Spleen (tissue), 7 donors: Measurements from ENCODE around the gene RNGTT.

ENCODE experiments used
- POLR2A ChIP-seq, 3 donors: fragments of 450-650 bp; IDR thresholded peaks; one replicate each; pipeline ENCODE4 v1.5.1; 2017; ENCODE audit warnings: antibody characterized with exemption in 3 of 3, mild to moderate bottlenecking in 1 of 3
- TF ChIP-seq, protein P1 (sequence below), 11 experiments: fragments of 200-600 bp in 7 of 11; fragments of 450-650 bp in 4 of 11; sonication (generic) in 4 of 11; IDR thresholded peaks in 8 of 11; conservative IDR thresholded peaks in 3 of 11; 1 replicate in 7 of 11; 2 replicates in 4 of 11; pipeline versions ENCODE4 v1.4.0 to v1.8.0; 2016 to 2021; ENCODE audit warnings: antibody characterized with exemption in 11 of 11, inconsistent platforms in 4 of 11, mild to moderate bottlenecking in 1 of 11
- donor health status: DM: no; HTN: no; CAD: no; lungs with moderate emphysema.
- donor health status: DM: no; HTN: no; CAD: no.
- donor health status: DM: no; HTN: no; CAD: no.

DNA sequence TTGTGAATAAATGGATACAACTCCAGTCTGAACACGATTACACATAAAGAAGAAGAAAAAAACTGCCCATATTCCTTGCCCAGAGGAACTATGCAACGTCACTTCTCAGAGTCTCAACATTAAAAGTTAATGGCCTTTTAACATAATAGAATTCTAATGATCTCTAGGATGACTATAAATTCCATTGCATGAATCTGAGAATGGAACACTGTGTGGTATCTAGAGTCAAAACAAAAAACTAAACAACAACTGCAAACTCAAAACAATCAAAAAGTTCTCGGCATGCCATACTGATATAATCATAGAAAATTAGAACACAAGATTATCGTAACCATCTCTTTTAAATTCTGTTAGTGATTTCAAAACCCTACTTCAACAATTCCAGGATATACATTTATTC is 283.6 kb downstream of the RNGTT start:
- TF ChIP-seq, protein P1, sequence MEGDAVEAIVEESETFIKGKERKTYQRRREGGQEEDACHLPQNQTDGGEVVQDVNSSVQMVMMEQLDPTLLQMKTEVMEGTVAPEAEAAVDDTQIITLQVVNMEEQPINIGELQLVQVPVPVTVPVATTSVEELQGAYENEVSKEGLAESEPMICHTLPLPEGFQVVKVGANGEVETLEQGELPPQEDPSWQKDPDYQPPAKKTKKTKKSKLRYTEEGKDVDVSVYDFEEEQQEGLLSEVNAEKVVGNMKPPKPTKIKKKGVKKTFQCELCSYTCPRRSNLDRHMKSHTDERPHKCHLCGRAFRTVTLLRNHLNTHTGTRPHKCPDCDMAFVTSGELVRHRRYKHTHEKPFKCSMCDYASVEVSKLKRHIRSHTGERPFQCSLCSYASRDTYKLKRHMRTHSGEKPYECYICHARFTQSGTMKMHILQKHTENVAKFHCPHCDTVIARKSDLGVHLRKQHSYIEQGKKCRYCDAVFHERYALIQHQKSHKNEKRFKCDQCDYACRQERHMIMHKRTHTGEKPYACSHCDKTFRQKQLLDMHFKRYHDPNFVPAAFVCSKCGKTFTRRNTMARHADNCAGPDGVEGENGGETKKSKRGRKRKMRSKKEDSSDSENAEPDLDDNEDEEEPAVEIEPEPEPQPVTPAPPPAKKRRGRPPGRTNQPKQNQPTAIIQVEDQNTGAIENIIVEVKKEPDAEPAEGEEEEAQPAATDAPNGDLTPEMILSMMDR (IDR thresholded peaks at IDR 0.05 in 8 of 11, conservative IDR thresholded peaks at IDR 0.05 in 3 of 11) = no peak
- no peak for TF ChIP-seq POLR2A (IDR thresholded peaks at IDR 0.05)
